ENCODE data around the gene MAP3K4. TPM values are rescaled to one million over a fixed set of nuclear protein-coding genes. Genes with fewer than 3 reads are reported as not detected.
A peak's percentile ranks its signal among the peaks of the same experiment; 100 is the strongest.

Gene MAP3K4
- total RNA-seq, 1 donor, result 31.1 TPM

DNA sequence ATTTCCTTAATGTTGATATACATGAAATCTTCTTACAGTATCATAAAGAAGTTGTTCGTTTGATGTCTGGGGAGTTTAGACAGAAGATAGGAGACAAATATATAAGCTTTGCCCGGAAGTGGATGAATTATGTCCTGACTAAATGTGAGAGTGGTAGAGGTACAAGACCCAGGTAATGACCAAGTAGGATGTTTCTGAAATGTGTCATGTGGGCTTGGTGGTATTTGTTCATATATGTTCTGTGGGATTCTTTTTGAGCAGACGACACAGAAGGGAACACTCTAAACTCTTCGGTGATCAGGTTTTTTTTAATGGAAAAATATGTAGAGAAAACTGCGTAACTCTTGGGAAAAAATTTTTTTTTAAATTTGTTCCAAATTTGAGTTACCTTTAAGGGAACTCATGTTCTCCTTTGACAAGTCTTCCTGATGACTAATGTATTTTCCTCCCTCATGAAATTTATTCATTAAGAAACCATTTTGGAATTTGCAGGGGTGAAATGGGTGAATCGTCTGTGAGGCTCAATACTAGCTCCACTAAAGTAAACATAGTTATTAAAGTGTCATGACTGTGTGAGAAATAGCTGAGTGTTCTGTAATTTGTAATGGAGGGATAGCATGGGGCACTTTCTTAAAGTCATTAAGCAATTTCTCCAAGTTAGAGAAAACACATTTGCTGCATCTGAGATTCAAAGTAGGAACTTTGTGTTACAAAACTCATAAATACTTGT is 100.6 kb downstream of the MAP3K4 start:
- H3K9me3 ChIP-seq (ENCODE audit: low read depth, low read length), result no peaks in the 10 kb centered on the region
- H3K79me2 ChIP-seq (ENCODE audit: insufficient read depth, low read length), result no peaks in the 10 kb centered on the region
- no peaks in the 10 kb centered on the region for H3K27me3 ChIP-seq (ENCODE audit: insufficient read depth, low read length)
- peaks cover 37% of the 10 kb centered on the region for H3K36me3 ChIP-seq (ENCODE audit: insufficient read depth, low read length)
- H3K27ac ChIP-seq (ENCODE audit: low read depth, low read length), result peak overlapping the region; percentile 50
- H3K4me3 ChIP-seq (ENCODE audit: insufficient read depth, low read length), result no peak overlapping the region
- peaks cover 12% of the 10 kb centered on the region for H3K4me1 ChIP-seq (ENCODE audit: insufficient read depth, low read length)
- no peaks in the 10 kb centered on the region for H4K20me1 ChIP-seq (ENCODE audit: insufficient read depth, low read length)
- no peak overlapping the region for H2AFZ ChIP-seq (ENCODE audit: low read length)
- TF ChIP-seq CTCF (IDR thresholded peaks at IDR 0.05; ENCODE audit: extremely low read depth, low read depth, low read length), result no peak
- peak; percentile 22 for DNase-seq (ENCODE audit: insufficient read length, low spot score, missing footprints)
- H3K4me2 ChIP-seq (ENCODE audit: insufficient read depth, low read length), result no peak overlapping the region

DNA sequence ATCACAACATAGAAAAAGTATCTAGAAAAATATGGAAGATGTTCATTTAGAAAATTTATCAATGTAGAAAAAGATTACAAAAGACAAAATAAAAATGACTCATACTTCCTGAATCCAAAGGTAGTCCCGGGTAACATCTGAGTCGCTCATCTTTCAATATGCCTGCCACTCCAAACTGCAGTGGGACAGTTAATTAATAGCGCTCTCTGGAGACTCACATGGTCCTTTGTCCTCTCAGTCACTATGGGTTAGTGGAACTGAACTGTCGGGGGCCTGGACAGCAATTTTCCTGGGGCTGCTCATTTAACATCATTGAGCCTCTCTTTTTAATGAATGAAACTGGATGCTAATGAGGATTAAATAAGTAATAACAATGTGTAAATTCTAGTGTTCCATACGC is 103.4 kb downstream of the MAP3K4 start:
- H3K27ac ChIP-seq (ENCODE audit: low read depth, low read length), result no peak overlapping the region

DNA sequence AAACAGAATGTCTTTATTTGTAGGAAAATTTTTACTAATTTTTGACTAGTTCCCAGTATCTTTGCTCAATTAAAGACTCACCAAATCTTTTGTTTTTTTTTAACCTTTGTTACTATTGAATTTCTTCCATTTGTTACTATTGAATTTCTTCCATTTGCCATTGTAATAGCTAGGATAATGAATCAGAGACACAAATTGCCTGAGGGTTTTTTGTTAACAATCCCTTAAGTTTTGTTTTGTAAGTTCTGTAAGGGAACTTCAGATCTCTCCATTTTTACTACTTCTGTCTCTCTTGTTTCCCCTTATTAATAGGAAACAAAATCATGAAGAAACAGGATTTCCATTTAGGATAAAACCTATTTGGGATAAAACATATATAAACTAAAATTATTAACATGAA is 104.3 kb downstream of the MAP3K4 start:
- Histone ChIP-seq H3K4me3 (ENCODE audit: insufficient read depth, low read length) (no peak overlapping the region), H3K9me3 (ENCODE audit: low read depth, low read length) (no peaks in the 10 kb centered on the region), H3K27ac (ENCODE audit: low read depth, low read length) (no peak overlapping the region), H3K36me3 (ENCODE audit: insufficient read depth, low read length) (peaks cover 39% of the 10 kb centered on the region), H3K79me2 (ENCODE audit: insufficient read depth, low read length) (no peaks in the 10 kb centered on the region), H3K27me3 (ENCODE audit: insufficient read depth, low read length) (no peaks in the 10 kb centered on the region), H3K4me2 (ENCODE audit: insufficient read depth, low read length) (no peak overlapping the region), H3K4me1 (ENCODE audit: insufficient read depth, low read length) (peaks cover 12% of the 10 kb centered on the region), H2AFZ (ENCODE audit: low read length) (no peak overlapping the region), H4K20me1 (ENCODE audit: insufficient read depth, low read length) (no peaks in the 10 kb centered on the region)
- no peak for DNase-seq (ENCODE audit: insufficient read length, low spot score, missing footprints)
- TF ChIP-seq CTCF (IDR thresholded peaks at IDR 0.05; ENCODE audit: extremely low read depth, low read depth, low read length), result no peak

More for the DNA sequence above, 103.4 kb downstream of the MAP3K4 start:
- no peak for DNase-seq (ENCODE audit: insufficient read length, low spot score, missing footprints)
- peaks cover 12% of the 10 kb centered on the region for H3K4me1 ChIP-seq (ENCODE audit: insufficient read depth, low read length)
- H3K4me3 ChIP-seq (ENCODE audit: insufficient read depth, low read length), result no peak overlapping the region
- peaks cover 38% of the 10 kb centered on the region for H3K36me3 ChIP-seq (ENCODE audit: insufficient read depth, low read length)
- no peaks in the 10 kb centered on the region for H3K27me3 ChIP-seq (ENCODE audit: insufficient read depth, low read length)
- TF ChIP-seq CTCF (IDR thresholded peaks at IDR 0.05; ENCODE audit: extremely low read depth, low read depth, low read length), result no peak
- H2AFZ ChIP-seq (ENCODE audit: low read length), result no peak overlapping the region
- H4K20me1 ChIP-seq (ENCODE audit: insufficient read depth, low read length), result no peaks in the 10 kb centered on the region
- no peak overlapping the region for H3K4me2 ChIP-seq (ENCODE audit: insufficient read depth, low read length)
- H3K79me2 ChIP-seq (ENCODE audit: insufficient read depth, low read length), result no peaks in the 10 kb centered on the region
- no peaks in the 10 kb centered on the region for H3K9me3 ChIP-seq (ENCODE audit: low read depth, low read length)

GRCh38 chr6:161100072-161100471 is 108.5 kb downstream of the MAP3K4 start:
- Histone ChIP-seq H4K20me1 (ENCODE audit: insufficient read depth, low read length) (no peaks in the 10 kb centered on the region), H2AFZ (ENCODE audit: low read length) (no peak overlapping the region), H3K27me3 (ENCODE audit: insufficient read depth, low read length) (no peaks in the 10 kb centered on the region), H3K27ac (ENCODE audit: low read depth, low read length) (no peak overlapping the region), H3K79me2 (ENCODE audit: insufficient read depth, low read length) (no peaks in the 10 kb centered on the region), H3K36me3 (ENCODE audit: insufficient read depth, low read length) (peaks cover 52% of the 10 kb centered on the region), H3K4me1 (ENCODE audit: insufficient read depth, low read length) (peaks cover 8% of the 10 kb centered on the region), H3K4me3 (ENCODE audit: insufficient read depth, low read length) (no peak overlapping the region), H3K4me2 (ENCODE audit: insufficient read depth, low read length) (no peak overlapping the region), H3K9me3 (ENCODE audit: low read depth, low read length) (no peaks in the 10 kb centered on the region)
- DNase-seq (ENCODE audit: insufficient read length, low spot score, missing footprints), result no peak
- peak; percentile 25 for TF ChIP-seq CTCF (IDR thresholded peaks at IDR 0.05; ENCODE audit: extremely low read depth, low read depth, low read length)

Measured in osteoblast (primary cell).